Keratinocyte (primary cell): ENCODE data around the gene CHMP1B. TPM values are rescaled to one million over a fixed set of nuclear protein-coding genes. Genes with fewer than 3 reads are reported as not detected.

Experiments
- DNase-seq: peaks from one replicate; pipeline ENCODE4 v3.0.0-alpha.2; 2011; ENCODE audit warnings: low read depth, missing footprints, low spot score
- FAIRE-seq: peaks from 2 replicates; lab custom pipeline; 2011; peaks lifted over from hg19 to GRCh38; lab: Jason Lieb, UNC
- H2AFZ ChIP-seq: 2 replicates; pipeline ENCODE4 v1.6.0; 2012; ENCODE audit warnings: low read length, control low read depth, inconsistent platforms; ENCODE audit not compliant: control insufficient read depth
- H3K27ac ChIP-seq: 2 replicates; pipeline ENCODE4 v1.5.1; 2011; ENCODE audit warnings: low read length; ENCODE audit not compliant: control insufficient read depth, insufficient read depth
- H3K27me3 ChIP-seq: 3 replicates; pipeline ENCODE4 v1.6.0; 2011; ENCODE audit warnings: low read length; ENCODE audit not compliant: control insufficient read depth, insufficient read depth; ENCODE audit errors: extremely low read depth
- H3K36me3 ChIP-seq, 2 experiments: 2 replicates in 1 of 2; 3 replicates in 1 of 2; pipeline ENCODE4 v1.5.1; 2011; ENCODE audit warnings: low read length in 2 of 2, mild to moderate bottlenecking in 1 of 2; ENCODE audit not compliant: control insufficient read depth in 2 of 2, insufficient read depth in 2 of 2; ENCODE audit errors: extremely low read depth in 1 of 2
- H3K4me1 ChIP-seq: 3 replicates; pipeline ENCODE4 v1.5.1; 2011; ENCODE audit warnings: low read length; ENCODE audit not compliant: control insufficient read depth, insufficient read depth; ENCODE audit errors: extremely low read depth
- H3K4me2 ChIP-seq: 3 replicates; pipeline ENCODE4 v1.6.0; 2011; ENCODE audit warnings: low read depth, low read length; ENCODE audit not compliant: control insufficient read depth, insufficient read depth; ENCODE audit errors: extremely low read depth
- H3K4me3 ChIP-seq, 3 experiments: fragments of 200-600 bp in 1 of 3; sonication (generic) in 1 of 3; 2 replicates in 2 of 3; 3 replicates in 1 of 3; pipeline ENCODE4 v1.5.1; 2011 to 2016; ENCODE audit warnings: low read length in 3 of 3, mild to moderate bottlenecking in 3 of 3, control low read depth in 2 of 3, inconsistent platforms in 1 of 3, low read depth in 1 of 3, mixed read lengths in 1 of 3, mixed run types in 1 of 3, moderate library complexity in 1 of 3; ENCODE audit not compliant: control insufficient read depth in 2 of 3, insufficient read depth in 2 of 3; ENCODE audit errors: extremely low read depth in 1 of 3
- H3K79me2 ChIP-seq: 2 replicates; pipeline ENCODE4 v1.6.0; 2012; ENCODE audit warnings: low read length; ENCODE audit not compliant: control insufficient read depth, insufficient read depth
- H3K9ac ChIP-seq: 3 replicates; pipeline ENCODE4 v1.6.0; 2011; ENCODE audit warnings: low read length; ENCODE audit not compliant: control insufficient read depth, insufficient read depth; ENCODE audit errors: extremely low read depth
- H3K9me1 ChIP-seq: 3 replicates; pipeline ENCODE4 v1.6.0; 2011; ENCODE audit warnings: low read length; ENCODE audit not compliant: control insufficient read depth, insufficient read depth; ENCODE audit errors: extremely low read depth
- H3K9me3 ChIP-seq: 2 replicates; pipeline ENCODE4 v1.5.1; 2012; ENCODE audit warnings: low read depth, low read length; ENCODE audit not compliant: control insufficient read depth
- H4K20me1 ChIP-seq: 3 replicates; pipeline ENCODE4 v1.6.0; 2011; ENCODE audit warnings: low read length; ENCODE audit not compliant: control insufficient read depth, insufficient read depth; ENCODE audit errors: extremely low read depth
- EZH2 ChIP-seq: IDR thresholded peaks from one replicate; pipeline ENCODE4 v1.6.1; 2012; ENCODE audit warnings: inconsistent platforms, mild to moderate bottlenecking, low read length, moderate library complexity
- dilution Hi-C: fragments of 300-500 bp; cut with MboI; formaldehyde crosslinking; loops from one replicate; pipeline ENCODE4 v1.7.0; 2020; ENCODE audit warnings: low sequenced_read_pairs; ENCODE audit not compliant: extremely low pct_ligation_motif_present
- polyA plus RNA-seq, 5 experiments: library from polyadenylated mRNA; depleted of rRNA in 3 of 5; stranded (reverse) in 3 of 5; stranded (forward) in 1 of 5; unstranded in 1 of 5; fragments of >200 nt; gene quantifications; 1 replicate in 1 of 5; 2 replicates in 3 of 5; 3 replicates in 1 of 5; pipeline versions ENCODE4 v1.2.1 to v1.2.3, GENCODE V29; 2011 to 2012; ENCODE audit warnings: missing spikeins in 2 of 5, low read depth in 1 of 5, low replicate concordance in 1 of 5
- TF ChIP-seq, protein P1 (sequence below), 3 experiments: IDR thresholded peaks in 1 of 3; conservative IDR thresholded peaks in 1 of 3; optimal IDR thresholded peaks in 1 of 3; 2 replicates in 2 of 3; 3 replicates in 1 of 3; pipeline versions ENCODE3 to v1.5.1; 2011; ENCODE audit warnings: low read length in 3 of 3, mild to moderate bottlenecking in 3 of 3, moderate library complexity in 2 of 3, control low read depth in 1 of 3, inconsistent platforms in 1 of 3; ENCODE audit not compliant: insufficient read depth in 2 of 3; ENCODE audit errors: extremely low read depth in 1 of 3

The CHMP1B gene
- polyA plus RNA-seq, 1 donor (not counting 4 experiments of a cell fraction or from before 2014, with no cell fraction given) = 54.7 TPM

DNA sequence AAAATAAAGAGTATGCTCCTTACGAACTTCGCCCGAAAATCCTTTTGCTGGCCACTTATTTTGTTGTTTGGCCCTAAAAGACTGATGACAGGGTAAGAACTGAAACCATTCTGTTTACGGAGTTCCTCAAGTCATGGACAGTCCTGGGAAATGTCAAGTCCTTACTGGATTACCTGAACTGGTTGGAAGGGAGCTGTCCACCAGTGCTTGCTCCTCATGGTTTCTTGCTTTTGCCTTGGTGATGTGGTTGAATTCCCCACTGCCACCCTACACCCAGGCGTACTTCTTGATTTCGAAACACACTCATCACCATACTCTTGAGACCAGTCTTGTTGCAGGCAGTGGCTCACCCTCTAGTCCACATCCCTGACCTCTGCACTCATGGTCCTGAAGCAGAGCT is 49.1 kb upstream of the CHMP1B start:
- dilution Hi-C loops = no loop called here
- DNase-seq (no peak), FAIRE-seq (no peak)
- Histone ChIP-seq H3K27me3 (no peaks in the 10 kb centered on the region), H3K4me2 (no peak overlapping the region), H2AFZ (no peak overlapping the region), H3K9me1 (no peaks in the 10 kb centered on the region), H3K4me3 (no peak overlapping the region), H3K9ac (no peak overlapping the region), H3K27ac (no peak overlapping the region), H3K9me3 (no peaks in the 10 kb centered on the region), H3K4me1 (no peaks in the 10 kb centered on the region), H3K79me2 (no peaks in the 10 kb centered on the region), H4K20me1 (peaks cover 3% of the 10 kb centered on the region), H3K36me3 (no peaks in the 10 kb centered on the region)
- TF ChIP-seq, protein P1, sequence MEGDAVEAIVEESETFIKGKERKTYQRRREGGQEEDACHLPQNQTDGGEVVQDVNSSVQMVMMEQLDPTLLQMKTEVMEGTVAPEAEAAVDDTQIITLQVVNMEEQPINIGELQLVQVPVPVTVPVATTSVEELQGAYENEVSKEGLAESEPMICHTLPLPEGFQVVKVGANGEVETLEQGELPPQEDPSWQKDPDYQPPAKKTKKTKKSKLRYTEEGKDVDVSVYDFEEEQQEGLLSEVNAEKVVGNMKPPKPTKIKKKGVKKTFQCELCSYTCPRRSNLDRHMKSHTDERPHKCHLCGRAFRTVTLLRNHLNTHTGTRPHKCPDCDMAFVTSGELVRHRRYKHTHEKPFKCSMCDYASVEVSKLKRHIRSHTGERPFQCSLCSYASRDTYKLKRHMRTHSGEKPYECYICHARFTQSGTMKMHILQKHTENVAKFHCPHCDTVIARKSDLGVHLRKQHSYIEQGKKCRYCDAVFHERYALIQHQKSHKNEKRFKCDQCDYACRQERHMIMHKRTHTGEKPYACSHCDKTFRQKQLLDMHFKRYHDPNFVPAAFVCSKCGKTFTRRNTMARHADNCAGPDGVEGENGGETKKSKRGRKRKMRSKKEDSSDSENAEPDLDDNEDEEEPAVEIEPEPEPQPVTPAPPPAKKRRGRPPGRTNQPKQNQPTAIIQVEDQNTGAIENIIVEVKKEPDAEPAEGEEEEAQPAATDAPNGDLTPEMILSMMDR (optimal IDR thresholded peaks at IDR 0.05 in 1 of 3, IDR thresholded peaks at IDR 0.05 in 1 of 3, conservative IDR thresholded peaks at IDR 0.05 in 1 of 3; ENCODE audit: extremely low read depth in 1 of 3, insufficient read depth in 2 of 3, low read length in 3 of 3) = no peak
- no peak for TF ChIP-seq EZH2

DNA sequence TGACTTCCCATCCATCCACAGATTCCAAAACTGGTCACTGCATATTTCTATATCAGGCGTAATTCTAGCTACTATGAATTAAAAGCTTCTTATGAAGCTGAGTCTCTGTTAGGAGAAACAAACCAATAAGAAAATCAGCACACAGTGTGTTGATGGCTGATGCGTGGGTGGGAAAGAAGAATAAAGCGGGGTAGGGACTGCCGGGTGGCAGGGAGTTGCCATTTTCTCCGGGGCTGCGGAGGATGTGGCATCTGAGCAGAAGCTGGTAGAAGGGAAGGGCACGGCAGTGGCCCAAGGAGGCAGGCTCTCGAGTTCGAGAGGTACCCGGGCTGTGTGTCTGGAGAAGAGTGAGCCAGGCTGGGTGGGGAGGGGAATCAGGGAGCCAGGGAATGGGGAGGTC is 48.6 kb upstream of the CHMP1B start:
- dilution Hi-C loops = no loop called here
- H3K27me3 ChIP-seq = no peaks in the 10 kb centered on the region
- peaks cover under 1% of the 10 kb centered on the region for H3K4me1 ChIP-seq
- no peaks in the 10 kb centered on the region for H3K79me2 ChIP-seq
- no peak overlapping the region for H2AFZ ChIP-seq
- H3K27ac ChIP-seq = no peak overlapping the region
- H3K9me3 ChIP-seq = no peaks in the 10 kb centered on the region
- H3K4me3 ChIP-seq = no peak overlapping the region
- no peak overlapping the region for H3K4me2 ChIP-seq
- TF ChIP-seq EZH2 = no peak
- TF ChIP-seq, protein P1 (optimal IDR thresholded peaks at IDR 0.05 in 1 of 3, IDR thresholded peaks at IDR 0.05 in 1 of 3, conservative IDR thresholded peaks at IDR 0.05 in 1 of 3; ENCODE audit: extremely low read depth in 1 of 3, insufficient read depth in 2 of 3, low read length in 3 of 3) = no peak
- H3K36me3 ChIP-seq = no peaks in the 10 kb centered on the region
- H3K9ac ChIP-seq = no peak overlapping the region
- DNase-seq = no peak
- peaks cover 3% of the 10 kb centered on the region for H4K20me1 ChIP-seq
- no peaks in the 10 kb centered on the region for H3K9me1 ChIP-seq
- FAIRE-seq = no peak
